GM12892 (cell line): ENCODE results near the gene SUPV3L1.

ENCODE experiments used
- DNase-seq: peaks from one replicate; pipeline ENCODE4 v3.0.0; 2011; ENCODE audit not compliant: insufficient read length
- FAIRE-seq: peaks from 2 replicates; lab custom pipeline; 2011; peaks lifted over from hg19 to GRCh38; lab: Jason Lieb, UNC
- POLR2A ChIP-seq: IDR thresholded peaks from 2 replicates; pipeline ENCODE4 v1.6.1; 2011; ENCODE audit warnings: low read depth, low read length, control low read depth
- POLR2AphosphoS5 ChIP-seq: IDR thresholded peaks from 2 replicates; pipeline ENCODE4 v1.6.1; 2011; ENCODE audit warnings: low read depth, low read length, control low read depth
- TAF1 ChIP-seq: IDR thresholded peaks from 2 replicates; pipeline ENCODE4 v1.6.1; 2011; ENCODE audit warnings: low read depth, mild to moderate bottlenecking, control low read depth, low read length, borderline replicate concordance

The SUPV3L1 gene

GRCh38 chr10:69237528-69238159, 57.6 kb downstream of the SUPV3L1 start:
- TF ChIP-seq TAF1 = no peak
- TF ChIP-seq POLR2AphosphoS5 = no peak
- no peak for TF ChIP-seq POLR2A
- FAIRE-seq = peak; percentile 92
- DNase-seq = peak; percentile 66

GRCh38 chr10:69239136-69239535, 59.1 kb downstream of the SUPV3L1 start:
- FAIRE-seq (no peak), DNase-seq (no peak)
- TF ChIP-seq POLR2A = no peak
- TF ChIP-seq TAF1 = no peak
- no peak for TF ChIP-seq POLR2AphosphoS5

GRCh38 chr10:69239816-69240434, 59.9 kb downstream of the SUPV3L1 start:
- FAIRE-seq = no peak
- no peak for DNase-seq
- no peak for TF ChIP-seq POLR2AphosphoS5
- no peak for TF ChIP-seq TAF1
- TF ChIP-seq POLR2A = no peak

DNA sequence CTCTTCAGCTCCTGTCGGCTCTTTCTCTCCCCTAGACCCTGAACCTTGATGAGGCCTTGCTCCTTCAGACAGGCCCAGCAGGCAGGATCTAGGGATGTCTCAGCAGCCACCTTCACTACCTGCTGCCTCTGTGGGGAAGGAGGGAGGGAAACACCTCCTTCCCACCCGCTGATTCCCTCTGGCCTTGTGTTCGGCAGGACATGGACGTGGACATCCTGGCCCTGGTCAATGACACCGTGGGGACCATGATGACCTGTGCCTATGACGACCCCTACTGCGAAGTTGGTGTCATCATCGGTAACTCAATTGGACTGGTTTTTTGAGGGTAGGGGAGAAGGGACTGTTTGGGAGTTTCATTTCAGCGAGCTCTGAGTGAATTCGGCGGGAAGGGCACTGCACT, 60.4 kb downstream of the SUPV3L1 start:
- DNase-seq (no peak), FAIRE-seq (no peak)
- TF ChIP-seq POLR2A = no peak
- no peak for TF ChIP-seq TAF1
- no peak for TF ChIP-seq POLR2AphosphoS5

- no peak for DNase-seq
- FAIRE-seq = no peak
- TF ChIP-seq POLR2A = no peak
- no peak for TF ChIP-seq POLR2AphosphoS5
- no peak for TF ChIP-seq TAF1
Observed at GRCh38 chr10:69241575-69241974, 61.5 kb downstream of the SUPV3L1 start.

- DNase-seq = no peak
- FAIRE-seq = no peak
- TF ChIP-seq POLR2AphosphoS5 (no peak), TAF1 (no peak), POLR2A (no peak)
Observed at GRCh38 chr10:69242040-69242851, 62.2 kb downstream of the SUPV3L1 start.

DNA sequence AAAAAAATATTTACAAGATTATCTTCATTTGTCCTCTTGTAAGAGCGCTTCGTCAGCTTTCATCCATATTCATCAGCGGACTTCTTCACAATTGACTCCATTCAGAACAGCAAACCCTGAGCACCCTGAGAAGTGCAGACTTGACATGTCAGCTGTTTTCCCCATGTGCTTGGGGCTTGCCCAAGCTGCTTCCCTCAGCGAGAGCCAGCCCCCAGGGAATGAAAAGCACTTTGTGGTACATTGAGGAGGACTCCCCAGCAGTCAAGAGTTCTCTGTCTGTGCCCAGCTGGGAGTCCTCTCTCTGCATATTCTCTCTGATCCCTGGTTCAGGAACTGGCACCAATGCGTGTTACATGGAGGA, 62.8 kb downstream of the SUPV3L1 start:
- DNase-seq (no peak), FAIRE-seq (no peak)
- TF ChIP-seq POLR2A (no peak), POLR2AphosphoS5 (no peak), TAF1 (no peak)

- DNase-seq (no peak), FAIRE-seq (no peak)
- TF ChIP-seq POLR2AphosphoS5 = no peak
- TF ChIP-seq POLR2A = no peak
- no peak for TF ChIP-seq TAF1
Observed at GRCh38 chr10:69243817-69244216, 63.8 kb downstream of the SUPV3L1 start.

DNA sequence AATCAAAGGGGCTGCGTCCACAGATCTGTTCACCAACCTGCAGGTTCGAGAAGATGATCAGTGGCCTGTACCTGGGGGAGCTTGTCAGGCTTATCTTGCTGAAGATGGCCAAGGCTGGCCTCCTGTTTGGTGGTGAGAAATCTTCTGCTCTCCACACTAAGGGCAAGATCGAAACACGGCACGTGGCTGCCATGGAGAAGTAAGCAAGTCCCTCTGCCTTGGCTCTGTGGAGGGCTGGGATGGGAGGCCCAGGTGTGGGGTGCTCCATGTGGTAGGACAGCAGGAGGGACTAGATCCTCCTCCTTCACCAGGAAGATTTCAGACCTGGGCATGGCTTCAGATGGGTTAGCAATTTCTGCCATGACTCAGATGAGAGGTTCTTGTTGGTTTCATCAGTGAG, 66.0 kb downstream of the SUPV3L1 start:
- DNase-seq (no peak), FAIRE-seq (no peak)
- no peak for TF ChIP-seq POLR2AphosphoS5
- TF ChIP-seq POLR2A = no peak
- TF ChIP-seq TAF1 = no peak

DNA sequence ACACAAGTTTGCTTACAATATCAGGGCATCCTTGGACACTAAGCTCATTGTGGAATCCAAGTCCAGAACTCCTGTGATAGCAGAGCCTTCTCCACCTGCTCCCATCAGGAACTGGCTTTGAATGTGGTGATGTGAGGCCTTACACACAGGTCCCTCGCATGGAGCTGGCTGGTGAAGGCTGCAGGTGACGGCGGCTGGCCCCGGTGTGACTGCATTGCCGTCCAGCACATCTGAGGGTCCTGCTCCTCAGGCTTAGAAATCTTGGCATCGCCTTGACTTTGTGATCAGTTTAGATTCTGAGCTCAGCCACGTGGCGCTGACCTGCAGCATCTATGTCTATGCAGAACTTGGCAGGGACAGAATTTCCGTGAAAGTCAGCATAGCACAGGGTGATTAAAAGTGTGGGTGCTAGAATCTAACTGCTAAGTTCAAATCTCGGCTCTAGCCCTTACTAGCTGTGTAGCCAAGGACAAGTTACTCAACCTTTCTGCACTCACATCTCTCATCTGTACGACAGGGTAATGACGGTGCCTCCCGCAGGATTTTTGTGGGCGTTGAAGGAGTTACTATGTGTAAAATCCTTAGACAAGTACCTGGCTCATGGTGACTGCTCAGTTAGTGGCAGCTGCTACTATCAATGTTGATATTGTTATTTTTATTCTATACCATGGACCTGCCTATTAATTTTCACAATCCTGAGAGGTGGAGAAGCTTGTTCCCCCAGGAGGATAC, 66.7 kb downstream of the SUPV3L1 start:
- FAIRE-seq (no peak), DNase-seq (no peak)
- TF ChIP-seq TAF1 (no peak), POLR2A (no peak), POLR2AphosphoS5 (no peak)

DNA sequence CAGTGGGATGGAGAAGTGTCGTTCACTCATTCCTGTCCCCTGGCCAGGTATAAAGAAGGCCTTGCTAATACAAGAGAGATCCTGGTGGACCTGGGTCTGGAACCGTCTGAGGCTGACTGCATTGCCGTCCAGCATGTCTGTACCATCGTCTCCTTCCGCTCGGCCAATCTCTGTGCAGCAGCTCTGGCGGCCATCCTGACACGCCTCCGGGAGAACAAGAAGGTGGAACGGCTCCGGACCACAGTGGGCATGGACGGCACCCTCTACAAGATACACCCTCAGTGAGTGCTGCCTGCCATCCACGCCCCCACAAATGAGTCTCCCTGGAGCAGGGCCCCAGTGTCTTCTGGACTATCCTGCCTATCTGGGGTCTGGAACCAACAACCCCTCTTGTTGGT, 67.3 kb downstream of the SUPV3L1 start:
- FAIRE-seq (no peak), DNase-seq (no peak)
- TF ChIP-seq POLR2AphosphoS5 (no peak), POLR2A (no peak), TAF1 (no peak)
